GM23248 (cell line): Measurements from ENCODE around the gene OR6N2.

Experiments used
- EZH2 ChIP-seq: fragments of 200-600 bp; sonication (generic); IDR thresholded peaks from 2 replicates; pipeline ENCODE4 v1.6.1; 2018; ENCODE audit warnings: antibody characterized with exemption, mild to moderate bottlenecking; ENCODE audit not compliant: insufficient read depth, poor library complexity, severe bottlenecking
- EZH2phosphoT487 ChIP-seq: fragments of 200-600 bp; sonication (generic); IDR thresholded peaks from 2 replicates; pipeline ENCODE4 v1.6.1; 2018; ENCODE audit warnings: antibody characterized with exemption, moderate library complexity, mild to moderate bottlenecking, low read depth; ENCODE audit not compliant: insufficient read depth

DNA sequence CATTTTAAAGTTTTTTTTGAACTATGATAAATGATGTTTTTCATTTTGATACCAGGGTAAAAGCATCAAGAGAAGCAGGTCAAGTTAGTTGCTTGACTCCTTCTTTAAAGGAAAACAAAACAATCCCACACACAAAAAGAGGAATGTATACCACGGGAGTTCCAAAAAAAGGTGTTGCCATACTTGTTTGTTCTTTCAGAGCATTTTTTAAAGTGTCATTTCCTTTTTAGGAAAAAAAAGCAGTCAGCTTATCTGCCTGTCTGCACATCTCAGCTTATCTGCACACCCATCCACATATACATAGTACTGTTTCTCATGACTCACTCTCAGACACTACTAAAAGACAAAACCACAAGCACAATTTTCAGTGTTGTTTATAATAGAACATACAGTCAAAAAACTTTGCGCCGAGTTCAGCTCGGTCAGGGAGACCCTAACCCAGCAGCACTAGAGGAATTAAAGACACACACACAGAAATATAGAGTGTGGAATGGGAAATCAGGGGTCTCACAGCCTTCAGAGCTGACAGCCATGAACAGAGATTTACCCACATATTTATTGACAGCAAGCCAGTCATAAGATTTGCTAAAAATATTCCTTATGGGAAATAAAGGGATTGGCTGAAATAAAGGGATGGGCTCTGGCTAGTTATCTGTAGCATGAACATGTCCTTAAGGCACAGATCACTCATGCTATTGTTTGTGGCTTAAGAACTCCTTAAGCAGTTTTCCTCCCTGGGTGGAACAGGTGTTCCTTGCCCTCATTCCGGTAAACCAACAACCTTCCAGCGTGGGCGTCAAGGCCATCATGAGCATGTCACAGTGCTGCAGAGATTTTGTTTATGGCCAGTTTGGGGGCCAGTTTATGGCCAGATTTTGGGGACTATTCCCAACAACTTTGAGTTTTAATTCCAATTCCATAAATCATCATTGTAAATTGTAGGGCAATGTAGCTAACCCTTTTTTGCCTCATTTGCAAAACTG lies 38.7 kb upstream of the OR6N2 start:
- TF ChIP-seq EZH2 (no peak), EZH2phosphoT487 (no peak)
